H1 (cell line): Measurements from ENCODE around the gene CASD1. TPM values are rescaled to one million over a fixed set of nuclear protein-coding genes. Genes with fewer than 3 reads are reported as not detected.

Experiments used
- CTCF ChIA-PET: fragments of 300-600 bp; sonication (Branson Sonifier 250); formaldehyde crosslinking; loops from one replicate; lab custom pipeline; 2021; ENCODE audit not compliant: partially characterized antibody; lab: Charles Lee
- POLR2A ChIA-PET: fragments of 300-600 bp; sonication (Branson Sonifier 250); formaldehyde crosslinking; loops from one replicate; lab custom pipeline; 2021; ENCODE audit warnings: inconsistent platforms; ENCODE audit not compliant: partially characterized antibody; lab: Charles Lee
- DNase-seq, 2 experiments: peaks; one replicate each; pipeline versions ENCODE4 v3.0.0 to v3.0.0-alpha.2; 2010 to 2022; ENCODE audit warnings: low spot score in 2 of 2, low read depth in 1 of 2, mixed read lengths in 1 of 2
- FAIRE-seq: peaks from 2 replicates; lab custom pipeline; 2011; peaks lifted over from hg19 to GRCh38; lab: Jason Lieb, UNC
- H2AFZ ChIP-seq: 2 replicates; pipeline ENCODE4 v1.8.1; 2012; ENCODE audit warnings: low read length, inconsistent platforms
- H2AK5ac ChIP-seq: 2 replicates; pipeline ENCODE4 v1.6.1; 2013; ENCODE audit warnings: low read depth, low read length
- H2BK120ac ChIP-seq: replicated peaks from 2 replicates; pipeline ENCODE3; 2013; ENCODE audit warnings: low read depth, low read length, inconsistent platforms
- H2BK12ac ChIP-seq: 2 replicates; pipeline ENCODE4 v1.6.1; 2013; ENCODE audit warnings: low read depth, low read length
- H2BK15ac ChIP-seq: 2 replicates; pipeline ENCODE4 v1.6.1; 2013; ENCODE audit warnings: low read length
- H2BK20ac ChIP-seq: 2 replicates; pipeline ENCODE4 v1.6.1; 2013; ENCODE audit warnings: low read length
- H2BK5ac ChIP-seq: 2 replicates; pipeline ENCODE4 v1.6.1; 2013; ENCODE audit warnings: low read depth, low read length
- H3K14ac ChIP-seq: 2 replicates; pipeline ENCODE4 v1.6.1; 2013; ENCODE audit warnings: inconsistent platforms; ENCODE audit not compliant: insufficient read length
- H3K18ac ChIP-seq: 2 replicates; pipeline ENCODE4 v1.6.1; 2013; ENCODE audit warnings: low read length; ENCODE audit errors: extremely low read depth
- H3K23ac ChIP-seq: 2 replicates; pipeline ENCODE4 v1.6.1; 2013; ENCODE audit warnings: inconsistent platforms; ENCODE audit not compliant: insufficient read length
- H3K23me2 ChIP-seq: 2 replicates; pipeline ENCODE4 v1.6.1; 2013; ENCODE audit warnings: low read depth, low read length
- H3K27ac ChIP-seq: 2 replicates; pipeline ENCODE4 v1.6.1; 2011; ENCODE audit warnings: low read depth, low read length, inconsistent platforms
- H3K27me3 ChIP-seq, 4 experiments: replicated peaks in 1 of 4; 1 replicate in 1 of 4; 2 replicates in 3 of 4; pipeline versions ENCODE4 v1.6.1 to v1.8.1; 2011 to 2013; ENCODE audit warnings: low read length in 3 of 4, mild to moderate bottlenecking in 3 of 4, inconsistent platforms in 2 of 4, mixed read lengths in 2 of 4, moderate library complexity in 1 of 4; ENCODE audit not compliant: control insufficient read depth in 3 of 4, insufficient read depth in 3 of 4; ENCODE audit errors: extremely low read depth in 1 of 4
- H3K36me3 ChIP-seq, 4 experiments: 2 replicates each; pipeline versions ENCODE4 v1.6.1 to v1.8.1; 2011 to 2013; ENCODE audit warnings: mild to moderate bottlenecking in 4 of 4, low read length in 3 of 4, moderate library complexity in 2 of 4, control low read depth in 1 of 4, inconsistent platforms in 1 of 4; ENCODE audit not compliant: insufficient read depth in 4 of 4, control insufficient read depth in 2 of 4
- H3K4ac ChIP-seq: replicated peaks from 2 replicates; pipeline ENCODE3; 2013; ENCODE audit warnings: low read length, low read depth, mixed read lengths, inconsistent platforms; ENCODE audit not compliant: insufficient read length
- H3K4me1 ChIP-seq, 4 experiments: replicated peaks in 1 of 4; 1 replicate in 1 of 4; 2 replicates in 3 of 4; pipeline versions ENCODE4 v1.6.1 to v1.8.1; 2011 to 2013; ENCODE audit warnings: low read length in 3 of 4, inconsistent platforms in 2 of 4, mixed read lengths in 1 of 4; ENCODE audit not compliant: insufficient read depth in 4 of 4, control insufficient read depth in 3 of 4
- H3K4me2 ChIP-seq, 2 experiments: 2 replicates each; pipeline versions ENCODE4 v1.6.1 to v1.8.1; 2011 to 2013; ENCODE audit warnings: low read depth in 2 of 2, low read length in 2 of 2, control low read depth in 1 of 2, inconsistent platforms in 1 of 2, mild to moderate bottlenecking in 1 of 2; ENCODE audit not compliant: insufficient read depth in 1 of 2
- H3K4me3 ChIP-seq, 4 experiments: fragments of 200-600, 300-600 bp in 1 of 4; sonication (generic), shearing (Covaris generic), sonication (Bioruptor Twin) in 1 of 4; 2 replicates each; pipeline versions ENCODE4 v1.5.1 to v1.8.1; 2011 to 2016; ENCODE audit warnings: low read length in 4 of 4, low read depth in 3 of 4, control low read depth in 2 of 4, inconsistent platforms in 2 of 4, mild to moderate bottlenecking in 2 of 4, mixed read lengths in 1 of 4, moderate library complexity in 1 of 4; ENCODE audit not compliant: insufficient read depth in 2 of 4; ENCODE audit errors: extremely low read depth in 1 of 4
- H3K56ac ChIP-seq: replicated peaks from 2 replicates; pipeline ENCODE3; 2013; ENCODE audit warnings: low read depth, mild to moderate bottlenecking, mixed read lengths, low read length, inconsistent platforms; ENCODE audit not compliant: insufficient read length
- H3K79me1 ChIP-seq: 2 replicates; pipeline ENCODE4 v1.6.1; 2013; ENCODE audit warnings: low read depth, low read length, control low read depth
- H3K79me2 ChIP-seq, 2 experiments: 2 replicates each; pipeline versions ENCODE4 v1.6.1 to v1.8.1; 2012 to 2013; ENCODE audit warnings: low read length in 2 of 2, mild to moderate bottlenecking in 2 of 2, inconsistent platforms in 1 of 2; ENCODE audit not compliant: insufficient read depth in 2 of 2, control insufficient read depth in 1 of 2
- H3K9ac ChIP-seq, 4 experiments: replicated peaks in 1 of 4; 1 replicate in 1 of 4; 2 replicates in 3 of 4; pipeline versions ENCODE4 v1.6.1 to v1.8.1; 2011 to 2013; ENCODE audit warnings: low read depth in 3 of 4, low read length in 3 of 4, control low read depth in 2 of 4, mild to moderate bottlenecking in 2 of 4, moderate library complexity in 2 of 4, inconsistent platforms in 1 of 4; ENCODE audit errors: extremely low read depth in 1 of 4
- H3K9me3 ChIP-seq, 2 experiments: 2 replicates each; pipeline versions ENCODE4 v1.6.1 to v1.8.1; 2012 to 2013; ENCODE audit warnings: mild to moderate bottlenecking in 2 of 2, moderate library complexity in 2 of 2, control low read depth in 1 of 2, inconsistent platforms in 1 of 2, low read depth in 1 of 2, low read length in 1 of 2, mixed read lengths in 1 of 2; ENCODE audit not compliant: insufficient read depth in 2 of 2
- H4K20me1 ChIP-seq, 2 experiments: replicated peaks in 1 of 2; 2 replicates each; pipeline versions ENCODE3 to v1.8.1; 2011 to 2013; ENCODE audit warnings: inconsistent platforms in 2 of 2, low read length in 2 of 2, mild to moderate bottlenecking in 1 of 2; ENCODE audit not compliant: insufficient read depth in 2 of 2, control insufficient read depth in 1 of 2
- H4K5ac ChIP-seq: 2 replicates; pipeline ENCODE4 v1.6.1; 2013; ENCODE audit warnings: low read length, low read depth, mixed read lengths, inconsistent platforms; ENCODE audit not compliant: insufficient read length
- H4K8ac ChIP-seq: 2 replicates; pipeline ENCODE4 v1.8.0; 2013; ENCODE audit warnings: mild to moderate bottlenecking, moderate library complexity, low read length, inconsistent platforms; ENCODE audit not compliant: insufficient read depth; ENCODE audit errors: extremely low read depth
- H4K91ac ChIP-seq: replicated peaks from 2 replicates; pipeline ENCODE3; 2013; ENCODE audit warnings: low read length, mixed read lengths, inconsistent platforms; ENCODE audit not compliant: insufficient read length
- ATF2 ChIP-seq: IDR thresholded peaks from 2 replicates; pipeline ENCODE4 v1.6.1; 2012; ENCODE audit warnings: low read length, inconsistent platforms
- ATF3 ChIP-seq: IDR thresholded peaks from 2 replicates; pipeline ENCODE4 v1.6.1; 2011; ENCODE audit warnings: low read depth, mild to moderate bottlenecking, low read length; ENCODE audit not compliant: insufficient read depth
- BRCA1 ChIP-seq: IDR thresholded peaks from 2 replicates; pipeline ENCODE4 v1.6.1; 2012; ENCODE audit warnings: low read depth, low read length, improper control_type of control experiment
- CHD1 ChIP-seq: IDR thresholded peaks from 2 replicates; pipeline ENCODE4 v1.6.1; 2012; ENCODE audit warnings: low read depth, low read length, improper control_type of control experiment
- CHD2 ChIP-seq: IDR thresholded peaks from 2 replicates; pipeline ENCODE4 v1.6.1; 2012; ENCODE audit warnings: low read length, improper control_type of control experiment
- CTBP2 ChIP-seq: IDR thresholded peaks from 2 replicates; pipeline ENCODE4 v1.7.0; 2011; ENCODE audit warnings: borderline replicate concordance, mild to moderate bottlenecking, moderate library complexity, mixed read lengths, low read length; ENCODE audit not compliant: insufficient read depth, insufficient read length
- EGR1 ChIP-seq: IDR thresholded peaks from 2 replicates; pipeline ENCODE4 v1.6.1; 2011; ENCODE audit warnings: low read depth, low read length, borderline replicate concordance
- KDM4A ChIP-seq: IDR thresholded peaks from one replicate; pipeline ENCODE4 v1.7.1; 2012; ENCODE audit warnings: low read depth, mild to moderate bottlenecking, moderate library complexity, low read length, inconsistent platforms; ENCODE audit not compliant: severe bottlenecking
- RAD21 ChIP-seq, 2 experiments: IDR thresholded peaks in 1 of 2; conservative IDR thresholded peaks in 1 of 2; 2 replicates each; pipeline ENCODE4 v1.6.1; 2011; ENCODE audit warnings: low read depth in 2 of 2, low read length in 2 of 2, improper control_type of control experiment in 1 of 2, inconsistent platforms in 1 of 2, mild to moderate bottlenecking in 1 of 2, moderate library complexity in 1 of 2
- SP4 ChIP-seq: IDR thresholded peaks from 2 replicates; pipeline ENCODE4 v1.6.1; 2012; ENCODE audit warnings: low read length, inconsistent platforms
- TAF1 ChIP-seq: IDR thresholded peaks from 2 replicates; pipeline ENCODE4 v1.6.1; 2011; ENCODE audit warnings: mild to moderate bottlenecking, low read depth, low read length
- TAF7 ChIP-seq: optimal IDR thresholded peaks from 2 replicates; pipeline ENCODE3; 2011; ENCODE audit warnings: low read depth, mild to moderate bottlenecking, inconsistent platforms, low read length, moderate library complexity, borderline replicate concordance
- WGBS, 2 experiments: shearing (Covaris generic) in 1 of 2; methylation state at CpG; one replicate each; pipeline versions ENCODE4 v1.1.6 to v1.1.7; 2013 to 2015; ENCODE audit warnings: low lambda C conversion rate in 2 of 2, mixed read lengths in 2 of 2, inconsistent platforms in 1 of 2, low coverage in 1 of 2, missing lambda C conversion rate in 1 of 2; ENCODE audit not compliant: insufficient replicate concordance in 2 of 2, insufficient coverage in 1 of 2, insufficient read length in 1 of 2; ENCODE audit errors: extremely low coverage in 1 of 2, missing lambda C conversion rate in 1 of 2; 5-methylcytosine and 5-hydroxymethylcytosine counted together
- polyA plus RNA-seq, 7 experiments: library from polyadenylated mRNA; depleted of rRNA in 3 of 7; stranded (reverse) in 5 of 7; unstranded in 2 of 7; fragments of >200 nt in 5 of 7; fragments of 200-250 nt in 2 of 7; gene quantifications; 1 replicate in 5 of 7; 2 replicates in 1 of 7; 4 replicates in 1 of 7; pipeline versions ENCODE4 v1.2.1 to v1.2.3, GENCODE V29; 2011 to 2013; ENCODE audit warnings: missing spikeins in 2 of 7, mixed read lengths in 2 of 7
- total RNA-seq: library from RNA; stranded (reverse); fragmentation: NEBNext Ultra II Directional; extraction: Animal tissue kit (Norgen Biotek cat#: 25700); gene quantifications from 2 replicates; pipeline ENCODE4 v1.2.1, GENCODE V29; 2021

The CASD1 gene
- total and polyA plus RNA-seq, 2 of the 8 experiments (the other 6 are each of a cell fraction or from before 2014, with no cell fraction given), result 14.2 to 18.8 TPM

GRCh38 chr7:94525923-94526322 lies 16.3 kb downstream of the CASD1 start:
- no peak overlapping the region for H3K27ac ChIP-seq
- FAIRE-seq (no peak), DNase-seq (no peak)
- no peaks in the 10 kb centered on the region for H3K79me2 ChIP-seq
- no peaks in the 10 kb centered on the region for H3K9me3 ChIP-seq
- no peak overlapping the region for H3K18ac ChIP-seq
- no peaks in the 10 kb centered on the region for H4K20me1 ChIP-seq
- no peak overlapping the region for H3K23ac ChIP-seq
- no peak overlapping the region for H4K5ac ChIP-seq
- no peak overlapping the region for H3K4me3 ChIP-seq
- no peak overlapping the region for H4K91ac ChIP-seq
- no peak overlapping the region for H3K4ac ChIP-seq
- no peak overlapping the region for H2BK20ac ChIP-seq
- no peak overlapping the region for H2AK5ac ChIP-seq
- POLR2A ChIA-PET, result no interaction called here
- 87% methylated on average over 3 of the region's 3 CpGs; no CpG with 5 or more reads in 1 of the 2 experiments for WGBS, 2 experiments
- no peaks in the 10 kb centered on the region for H3K27me3 ChIP-seq
- no peak overlapping the region for H3K14ac ChIP-seq
- no peak overlapping the region for H2AFZ ChIP-seq
- H2BK120ac ChIP-seq, result no peak overlapping the region
- no peak overlapping the region for H3K4me2 ChIP-seq
- no peaks in the 10 kb centered on the region; the same call in 1 of the 2 replicates for H3K23me2 ChIP-seq
- CTCF ChIA-PET, result no interaction called here
- H2BK15ac ChIP-seq, result no peak overlapping the region
- no peak overlapping the region for H2BK12ac ChIP-seq
- no peak overlapping the region for H3K9ac ChIP-seq
- H2BK5ac ChIP-seq, result no peak overlapping the region
- H3K56ac ChIP-seq, result no peak overlapping the region
- no peak overlapping the region for H4K8ac ChIP-seq
- H3K36me3 ChIP-seq, result peaks cover 0 to 19% (median 2%) of the 10 kb centered on the region in 4 experiments; a peak in 3 of 8 replicates
- H3K4me1 ChIP-seq, result no peaks in the 10 kb centered on the region
- H3K79me1 ChIP-seq, result no peaks in the 10 kb centered on the region
- TF ChIP-seq EGR1 (no peak), RAD21 (IDR thresholded peaks at IDR 0.05 in 1 of 2, conservative IDR thresholded peaks at IDR 0.05 in 1 of 2; ENCODE audit: low read depth in 2 of 2, low read length in 2 of 2) (no peak), ATF2 (no peak), TAF1 (no peak), BRCA1 (no peak), ATF3 (no peak), KDM4A (no peak), TAF7 (no peak), CHD2 (no peak), CTBP2 (no peak), SP4 (no peak), CHD1 (no peak)
